ENCODE measurements around the gene HAVCR2. TPM values are rescaled to one million over a fixed set of nuclear protein-coding genes. Genes with fewer than 3 reads are reported as not detected.
A peak's percentile ranks its signal among the peaks of the same experiment; 100 is the strongest.

Gene HAVCR2
- polyA plus RNA-seq, 1 donor from 2014 or later, result 1.1 TPM

GRCh38 chr5:157148734-157149615, 40.1 kb upstream of the HAVCR2 start:
- peak; percentile 89 for TF ChIP-seq CTCF (IDR thresholded peaks at IDR 0.05; ENCODE audit: poor library complexity, severe bottlenecking)
- no peak for TF ChIP-seq TAF1 (IDR thresholded peaks at IDR 0.05; ENCODE audit: low read depth)
- TF ChIP-seq SMC3 (conservative IDR thresholded peaks at IDR 0.05; ENCODE audit: poor library complexity), result peak; percentile 87
- TF ChIP-seq POLR2AphosphoS5 (IDR thresholded peaks at IDR 0.05), result no peak
- peak; percentile 89 for TF ChIP-seq RAD21 (conservative IDR thresholded peaks at IDR 0.05)
- no peak for TF ChIP-seq EZH2 (IDR thresholded peaks at IDR 0.05; ENCODE audit: borderline replicate concordance, insufficient read depth, low read length, poor library complexity, severe bottlenecking)

GRCh38 chr5:157143127-157143971, 34.5 kb upstream of the HAVCR2 start:
- Histone ChIP-seq H3K36me3 (ENCODE audit: insufficient read depth, low read length) (no peaks in the 10 kb centered on the region), H2AFZ (ENCODE audit: low read depth, low read length) (peak overlapping the region; percentile 30), H3K9ac (ENCODE audit: low read length) (no peak overlapping the region), H3K4me2 (ENCODE audit: low read length) (peak overlapping the region; percentile 8), H3K9me3 (ENCODE audit: low read length) (no peaks in the 10 kb centered on the region), H3K27ac (ENCODE audit: low read length) (no peak overlapping the region), H3K4me3 (ENCODE audit: low read length) (peak overlapping the region; percentile 94), H4K20me1 (ENCODE audit: insufficient read depth) (no peaks in the 10 kb centered on the region), H3K9me2 (ENCODE audit: insufficient read depth, low read length) (no peaks in the 10 kb centered on the region), H3K79me2 (replicated peaks; ENCODE audit: insufficient read depth, low read length) (peaks cover 11% of the 10 kb centered on the region), H3F3A (ENCODE audit: insufficient read depth, low read length, poor library complexity, severe bottlenecking) (no peaks in the 10 kb centered on the region), H3K27me3 (ENCODE audit: insufficient read depth, low read depth, low read length) (no peaks in the 10 kb centered on the region)
- TF ChIP-seq EZH2 (IDR thresholded peaks at IDR 0.05; ENCODE audit: borderline replicate concordance, insufficient read depth, low read length, poor library complexity, severe bottlenecking) (no peak), POLR2AphosphoS5 (IDR thresholded peaks at IDR 0.05) (no peak), TAF1 (IDR thresholded peaks at IDR 0.05; ENCODE audit: low read depth) (no peak), REST (IDR thresholded peaks at IDR 0.05; ENCODE audit: borderline replicate concordance) (no peak)

More at GRCh38 chr5:157148734-157149615, 40.1 kb upstream of the HAVCR2 start:
- no peaks in the 10 kb centered on the region for H3F3A ChIP-seq (ENCODE audit: insufficient read depth, low read length, poor library complexity, severe bottlenecking)
- no peaks in the 10 kb centered on the region for H3K9me2 ChIP-seq (ENCODE audit: insufficient read depth, low read length)
- no peaks in the 10 kb centered on the region for H3K36me3 ChIP-seq (ENCODE audit: insufficient read depth, low read length)
- H3K27ac ChIP-seq (ENCODE audit: low read length), result no peak overlapping the region
- H3K4me3 ChIP-seq (ENCODE audit: low read length), result no peak overlapping the region
- no peaks in the 10 kb centered on the region for H3K79me2 ChIP-seq (replicated peaks; ENCODE audit: insufficient read depth, low read length)
- H4K20me1 ChIP-seq (ENCODE audit: insufficient read depth), result no peaks in the 10 kb centered on the region
- H3K9me3 ChIP-seq (ENCODE audit: low read length), result no peaks in the 10 kb centered on the region
- H3K27me3 ChIP-seq (ENCODE audit: insufficient read depth, low read depth, low read length), result no peaks in the 10 kb centered on the region
- no peak overlapping the region for H3K9ac ChIP-seq (ENCODE audit: low read length)
- no peak overlapping the region for H3K4me2 ChIP-seq (ENCODE audit: low read length)
- H2AFZ ChIP-seq (ENCODE audit: low read depth, low read length), result no peak overlapping the region
